HCT116 (cell line): ENCODE data around the gene SERTAD1.
"Not testable (repeated sequence)": the region's sequence is repeated elsewhere in the genome, so short reads cannot be mapped to it uniquely, and the experiment has no call there.

ENCODE experiments used
- CEBPB ChIP-seq: IDR thresholded peaks from 2 replicates; pipeline ENCODE4 v1.6.1; 2012; ENCODE audit warnings: low read depth
- EGR1 ChIP-seq: IDR thresholded peaks from 2 replicates; pipeline ENCODE4 v1.6.1; 2012; ENCODE audit warnings: low read depth
- EZH2 ChIP-seq: fragments of 200-600 bp; sonication (generic); IDR thresholded peaks from 2 replicates; pipeline ENCODE4 v1.6.1; 2017; ENCODE audit warnings: antibody characterized with exemption, mixed run types
- EZH2phosphoT487 ChIP-seq: fragments of 200-600 bp; IDR thresholded peaks from 2 replicates; pipeline ENCODE4 v1.6.1; 2018; ENCODE audit warnings: antibody characterized with exemption, borderline replicate concordance
- POLR2A ChIP-seq: IDR thresholded peaks from 2 replicates; pipeline ENCODE4 v1.7.0; 2011; ENCODE audit warnings: borderline replicate concordance; ENCODE audit not compliant: insufficient read depth, insufficient read length; ENCODE audit errors: extremely low read depth
- POLR2AphosphoS5 ChIP-seq: IDR thresholded peaks from 2 replicates; pipeline ENCODE4 v1.6.1; 2011; ENCODE audit warnings: mild to moderate bottlenecking, low read depth, low read length, moderate library complexity
- RAD21 ChIP-seq: IDR thresholded peaks from 2 replicates; pipeline ENCODE4 v1.6.1; 2012; ENCODE audit warnings: low read depth, mild to moderate bottlenecking
- SIN3A ChIP-seq: IDR thresholded peaks from 2 replicates; pipeline ENCODE4 v1.6.1; 2012; ENCODE audit warnings: low read depth
- SP1 ChIP-seq: IDR thresholded peaks from 2 replicates; pipeline ENCODE4 v1.6.1; 2012; ENCODE audit warnings: low read depth
- YY1 ChIP-seq: IDR thresholded peaks from 2 replicates; pipeline ENCODE4 v1.6.1; 2011; ENCODE audit warnings: low read length, low read depth, moderate library complexity, mild to moderate bottlenecking; ENCODE audit not compliant: insufficient replicate concordance; ENCODE audit errors: extremely low read depth
- TF ChIP-seq, protein P1 (sequence below): IDR thresholded peaks from 2 replicates; pipeline ENCODE4 v1.6.1; 2012; ENCODE audit warnings: low read depth
- TF ChIP-seq, protein P2 (sequence below), 3 experiments: fragments of 200-600 bp in 1 of 3; sonication (generic) in 1 of 3; IDR thresholded peaks in 2 of 3; conservative IDR thresholded peaks in 1 of 3; 2 replicates each; pipeline ENCODE4 v1.5.1; 2012 to 2017; ENCODE audit warnings: low read depth in 2 of 3, low read length in 2 of 3, antibody characterized with exemption in 1 of 3, borderline replicate concordance in 1 of 3, control low read depth in 1 of 3, mild to moderate bottlenecking in 1 of 3, mixed read lengths in 1 of 3, mixed run types in 1 of 3, moderate library complexity in 1 of 3; ENCODE audit not compliant: insufficient read depth in 1 of 3
- TF ChIP-seq, protein P3 (sequence below): IDR thresholded peaks from 2 replicates; pipeline ENCODE4 v1.6.1; 2012

DNA sequence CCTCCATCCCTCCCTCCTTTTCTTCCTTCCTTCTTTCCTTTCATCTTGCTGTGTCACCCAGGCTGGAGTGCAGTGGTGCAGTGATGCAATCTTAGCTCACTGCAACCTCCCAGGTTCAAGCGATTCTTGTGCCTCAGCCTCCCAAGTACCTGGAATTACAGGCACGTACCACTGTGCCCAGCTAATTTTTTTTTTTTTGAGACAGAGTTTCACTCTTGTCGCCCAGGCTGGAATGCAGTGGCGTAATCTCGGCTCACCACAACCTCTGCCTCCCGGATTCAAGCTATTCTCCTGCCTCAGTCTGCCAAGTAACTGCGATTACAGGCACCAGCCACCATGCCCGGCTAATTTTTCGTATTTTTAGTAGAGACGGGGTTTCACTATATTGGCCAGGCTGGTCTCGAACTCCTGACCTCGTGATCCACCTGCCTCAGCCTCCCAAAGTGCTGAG, 37.8 kb upstream of the SERTAD1 start:
- not testable (repeated sequence) for TF ChIP-seq POLR2A, EGR1, RAD21, EZH2phosphoT487, EZH2, YY1
- TF ChIP-seq, protein P1, sequence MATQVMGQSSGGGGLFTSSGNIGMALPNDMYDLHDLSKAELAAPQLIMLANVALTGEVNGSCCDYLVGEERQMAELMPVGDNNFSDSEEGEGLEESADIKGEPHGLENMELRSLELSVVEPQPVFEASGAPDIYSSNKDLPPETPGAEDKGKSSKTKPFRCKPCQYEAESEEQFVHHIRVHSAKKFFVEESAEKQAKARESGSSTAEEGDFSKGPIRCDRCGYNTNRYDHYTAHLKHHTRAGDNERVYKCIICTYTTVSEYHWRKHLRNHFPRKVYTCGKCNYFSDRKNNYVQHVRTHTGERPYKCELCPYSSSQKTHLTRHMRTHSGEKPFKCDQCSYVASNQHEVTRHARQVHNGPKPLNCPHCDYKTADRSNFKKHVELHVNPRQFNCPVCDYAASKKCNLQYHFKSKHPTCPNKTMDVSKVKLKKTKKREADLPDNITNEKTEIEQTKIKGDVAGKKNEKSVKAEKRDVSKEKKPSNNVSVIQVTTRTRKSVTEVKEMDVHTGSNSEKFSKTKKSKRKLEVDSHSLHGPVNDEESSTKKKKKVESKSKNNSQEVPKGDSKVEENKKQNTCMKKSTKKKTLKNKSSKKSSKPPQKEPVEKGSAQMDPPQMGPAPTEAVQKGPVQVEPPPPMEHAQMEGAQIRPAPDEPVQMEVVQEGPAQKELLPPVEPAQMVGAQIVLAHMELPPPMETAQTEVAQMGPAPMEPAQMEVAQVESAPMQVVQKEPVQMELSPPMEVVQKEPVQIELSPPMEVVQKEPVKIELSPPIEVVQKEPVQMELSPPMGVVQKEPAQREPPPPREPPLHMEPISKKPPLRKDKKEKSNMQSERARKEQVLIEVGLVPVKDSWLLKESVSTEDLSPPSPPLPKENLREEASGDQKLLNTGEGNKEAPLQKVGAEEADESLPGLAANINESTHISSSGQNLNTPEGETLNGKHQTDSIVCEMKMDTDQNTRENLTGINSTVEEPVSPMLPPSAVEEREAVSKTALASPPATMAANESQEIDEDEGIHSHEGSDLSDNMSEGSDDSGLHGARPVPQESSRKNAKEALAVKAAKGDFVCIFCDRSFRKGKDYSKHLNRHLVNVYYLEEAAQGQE = not testable (repeated sequence)
- TF ChIP-seq, protein P2, sequence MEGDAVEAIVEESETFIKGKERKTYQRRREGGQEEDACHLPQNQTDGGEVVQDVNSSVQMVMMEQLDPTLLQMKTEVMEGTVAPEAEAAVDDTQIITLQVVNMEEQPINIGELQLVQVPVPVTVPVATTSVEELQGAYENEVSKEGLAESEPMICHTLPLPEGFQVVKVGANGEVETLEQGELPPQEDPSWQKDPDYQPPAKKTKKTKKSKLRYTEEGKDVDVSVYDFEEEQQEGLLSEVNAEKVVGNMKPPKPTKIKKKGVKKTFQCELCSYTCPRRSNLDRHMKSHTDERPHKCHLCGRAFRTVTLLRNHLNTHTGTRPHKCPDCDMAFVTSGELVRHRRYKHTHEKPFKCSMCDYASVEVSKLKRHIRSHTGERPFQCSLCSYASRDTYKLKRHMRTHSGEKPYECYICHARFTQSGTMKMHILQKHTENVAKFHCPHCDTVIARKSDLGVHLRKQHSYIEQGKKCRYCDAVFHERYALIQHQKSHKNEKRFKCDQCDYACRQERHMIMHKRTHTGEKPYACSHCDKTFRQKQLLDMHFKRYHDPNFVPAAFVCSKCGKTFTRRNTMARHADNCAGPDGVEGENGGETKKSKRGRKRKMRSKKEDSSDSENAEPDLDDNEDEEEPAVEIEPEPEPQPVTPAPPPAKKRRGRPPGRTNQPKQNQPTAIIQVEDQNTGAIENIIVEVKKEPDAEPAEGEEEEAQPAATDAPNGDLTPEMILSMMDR (IDR thresholded peaks at IDR 0.05 in 2 of 3, conservative IDR thresholded peaks at IDR 0.05 in 1 of 3; ENCODE audit: borderline replicate concordance in 1 of 3, insufficient read depth in 1 of 3, low read depth in 2 of 3, low read length in 2 of 3) = not testable (repeated sequence)
- peak; percentile 43; the same call in 1 of the 2 replicates for TF ChIP-seq POLR2AphosphoS5
- peak; percentile 26 for TF ChIP-seq SP1
- peak; percentile 12; the same call in 1 of the 2 replicates for TF ChIP-seq SIN3A
- TF ChIP-seq, protein P3, sequence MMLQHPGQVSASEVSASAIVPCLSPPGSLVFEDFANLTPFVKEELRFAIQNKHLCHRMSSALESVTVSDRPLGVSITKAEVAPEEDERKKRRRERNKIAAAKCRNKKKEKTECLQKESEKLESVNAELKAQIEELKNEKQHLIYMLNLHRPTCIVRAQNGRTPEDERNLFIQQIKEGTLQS = not testable (repeated sequence)
- TF ChIP-seq CEBPB = peak; percentile 91
